ENCODE data around the gene TIRAP. TPM values are rescaled to one million over a fixed set of nuclear protein-coding genes. Genes with fewer than 3 reads are reported as not detected.

The TIRAP gene
- total and polyA plus RNA-seq, 2 donors (not counting 1 experiment from before 2014, with no cell fraction given), result 4.8 to 5.4 TPM

DNA sequence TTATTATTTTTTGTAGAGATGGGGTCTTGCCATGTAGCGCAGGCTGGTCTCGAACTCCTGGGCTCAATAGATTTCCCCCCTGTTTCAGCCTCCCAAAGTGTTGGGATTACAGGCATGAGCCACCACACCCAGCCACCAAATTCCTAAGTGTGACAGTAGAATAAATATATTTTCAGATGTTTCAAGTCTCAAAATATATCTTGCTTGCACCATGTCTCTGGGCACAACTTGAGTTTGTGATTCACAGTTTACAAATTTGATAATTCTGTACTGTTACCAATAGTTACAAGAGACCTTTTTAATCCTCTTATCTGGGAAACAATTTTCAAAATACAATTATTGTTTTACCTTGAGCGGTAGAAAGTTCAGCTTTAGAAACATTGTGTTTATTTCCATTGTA, 40.1 kb downstream of the TIRAP start:
- Histone ChIP-seq H3K27me3 (ENCODE audit: control insufficient read depth, insufficient read depth, low read length) (no peaks in the 10 kb centered on the region), H3K27ac (ENCODE audit: insufficient read depth, low read length) (no peak overlapping the region), H4K20me1 (ENCODE audit: control insufficient read depth, extremely low read depth, insufficient read depth, low read length) (no peaks in the 10 kb centered on the region), H3K4me3 (replicated peaks in 1 of 4; ENCODE audit: control extremely low read depth in 1 of 4, insufficient read depth in 1 of 4, low read depth in 3 of 4, low read length in 4 of 4) (no peak overlapping the region), H3K4me1 (ENCODE audit: control insufficient read depth, extremely low read depth, insufficient read depth, low read length) (peaks cover 15% of the 10 kb centered on the region), H3K4me2 (ENCODE audit: extremely low read depth, insufficient read depth, low read length) (no peak overlapping the region), H3K79me2 (ENCODE audit: control insufficient read depth, insufficient read depth, low read length) (no peaks in the 10 kb centered on the region), H2AFZ (ENCODE audit: low read length) (no peak overlapping the region), H3K36me3 (ENCODE audit: control insufficient read depth, insufficient read depth, low read length) (no peaks in the 10 kb centered on the region), H3K9ac (ENCODE audit: insufficient read depth, low read length) (no peak overlapping the region), H3K9me3 (ENCODE audit: control insufficient read depth, insufficient read depth, low read depth, low read length) (no peaks in the 10 kb centered on the region)
- DNase-seq (ENCODE audit: low read depth in 2 of 2), result no peak
- TF ChIP-seq, protein P1, sequence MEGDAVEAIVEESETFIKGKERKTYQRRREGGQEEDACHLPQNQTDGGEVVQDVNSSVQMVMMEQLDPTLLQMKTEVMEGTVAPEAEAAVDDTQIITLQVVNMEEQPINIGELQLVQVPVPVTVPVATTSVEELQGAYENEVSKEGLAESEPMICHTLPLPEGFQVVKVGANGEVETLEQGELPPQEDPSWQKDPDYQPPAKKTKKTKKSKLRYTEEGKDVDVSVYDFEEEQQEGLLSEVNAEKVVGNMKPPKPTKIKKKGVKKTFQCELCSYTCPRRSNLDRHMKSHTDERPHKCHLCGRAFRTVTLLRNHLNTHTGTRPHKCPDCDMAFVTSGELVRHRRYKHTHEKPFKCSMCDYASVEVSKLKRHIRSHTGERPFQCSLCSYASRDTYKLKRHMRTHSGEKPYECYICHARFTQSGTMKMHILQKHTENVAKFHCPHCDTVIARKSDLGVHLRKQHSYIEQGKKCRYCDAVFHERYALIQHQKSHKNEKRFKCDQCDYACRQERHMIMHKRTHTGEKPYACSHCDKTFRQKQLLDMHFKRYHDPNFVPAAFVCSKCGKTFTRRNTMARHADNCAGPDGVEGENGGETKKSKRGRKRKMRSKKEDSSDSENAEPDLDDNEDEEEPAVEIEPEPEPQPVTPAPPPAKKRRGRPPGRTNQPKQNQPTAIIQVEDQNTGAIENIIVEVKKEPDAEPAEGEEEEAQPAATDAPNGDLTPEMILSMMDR (conservative IDR thresholded peaks at IDR 0.05 in 1 of 2, IDR thresholded peaks at IDR 0.05 in 1 of 2; ENCODE audit: low read depth in 1 of 2, low read length in 2 of 2), result no peak
- no peak for TF ChIP-seq EZH2 (IDR thresholded peaks at IDR 0.05; ENCODE audit: low read length, missing control alignments)

DNA sequence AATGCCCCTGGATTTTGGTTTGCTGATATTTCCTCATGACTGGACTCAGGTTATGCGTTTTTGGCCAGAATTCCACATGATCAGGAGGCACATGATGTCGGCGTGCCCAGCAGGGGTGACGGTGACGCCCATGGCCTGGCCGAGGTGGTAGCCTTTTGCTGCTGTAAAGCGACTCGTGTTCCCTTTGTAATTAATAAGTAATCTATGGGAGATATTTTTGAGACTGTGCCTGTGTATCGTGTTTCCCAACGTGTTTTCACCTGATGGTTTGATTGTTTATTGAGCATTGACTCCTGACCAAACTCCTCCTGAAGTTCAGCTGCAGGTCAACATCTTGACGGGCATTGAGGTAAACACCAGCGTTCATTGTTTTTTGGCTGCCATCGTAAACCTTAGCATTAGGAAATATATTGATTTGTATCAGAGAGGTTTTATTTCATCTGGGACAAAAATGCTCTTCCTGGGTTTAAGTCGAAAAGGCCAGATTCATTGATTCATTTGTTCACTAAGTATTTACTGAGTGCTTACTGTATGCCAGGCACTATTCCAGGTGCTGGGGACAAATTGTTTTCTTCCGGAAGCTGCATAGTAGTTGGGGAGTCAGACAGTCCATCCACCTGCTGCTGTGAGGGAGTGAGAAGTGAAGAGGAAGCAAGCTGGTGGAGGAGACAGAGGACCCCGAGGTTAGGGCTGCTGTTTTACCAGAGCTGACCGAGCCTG, 44.5 kb downstream of the TIRAP start:
- Histone ChIP-seq H3K4me3 (replicated peaks in 1 of 4; ENCODE audit: control extremely low read depth in 1 of 4, insufficient read depth in 1 of 4, low read depth in 3 of 4, low read length in 4 of 4) (no peak overlapping the region), H2AFZ (ENCODE audit: low read length) (no peak overlapping the region), H3K27me3 (ENCODE audit: control insufficient read depth, insufficient read depth, low read length) (no peaks in the 10 kb centered on the region), H3K4me1 (ENCODE audit: control insufficient read depth, extremely low read depth, insufficient read depth, low read length) (peaks cover 8% of the 10 kb centered on the region), H3K9me3 (ENCODE audit: control insufficient read depth, insufficient read depth, low read depth, low read length) (no peaks in the 10 kb centered on the region), H3K9ac (ENCODE audit: insufficient read depth, low read length) (no peak overlapping the region), H3K79me2 (ENCODE audit: control insufficient read depth, insufficient read depth, low read length) (no peaks in the 10 kb centered on the region), H3K27ac (ENCODE audit: insufficient read depth, low read length) (no peak overlapping the region), H3K36me3 (ENCODE audit: control insufficient read depth, insufficient read depth, low read length) (no peaks in the 10 kb centered on the region), H4K20me1 (ENCODE audit: control insufficient read depth, extremely low read depth, insufficient read depth, low read length) (no peaks in the 10 kb centered on the region), H3K4me2 (ENCODE audit: extremely low read depth, insufficient read depth, low read length) (no peak overlapping the region)
- DNase-seq (ENCODE audit: low read depth in 2 of 2), result no peak
- TF ChIP-seq EZH2 (IDR thresholded peaks at IDR 0.05; ENCODE audit: low read length, missing control alignments), result no peak
- TF ChIP-seq, protein P1 (conservative IDR thresholded peaks at IDR 0.05 in 1 of 2, IDR thresholded peaks at IDR 0.05 in 1 of 2; ENCODE audit: low read depth in 1 of 2, low read length in 2 of 2), result no peak

DNA sequence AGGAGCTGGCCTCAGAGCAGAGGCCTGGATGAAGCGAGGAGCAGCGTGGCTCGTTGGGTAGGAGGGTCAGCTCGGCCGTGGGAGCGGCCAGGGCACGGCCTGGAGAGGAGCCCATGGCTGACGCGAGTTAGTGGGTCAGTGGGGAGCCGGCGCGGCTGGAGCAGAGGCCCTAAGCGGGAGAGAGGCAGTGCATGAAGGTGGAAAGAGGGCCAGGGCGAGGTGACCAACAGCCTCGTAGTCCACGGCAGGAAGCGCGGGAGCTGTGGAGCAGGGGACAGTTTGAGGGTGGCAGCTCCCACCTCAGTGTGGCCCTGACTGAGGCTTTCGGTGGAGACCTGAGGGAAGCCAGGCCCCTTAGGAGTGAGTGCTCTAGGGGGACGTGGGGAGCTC, 45.1 kb downstream of the TIRAP start:
- DNase-seq (ENCODE audit: low read depth in 2 of 2), result no peak
- no peaks in the 10 kb centered on the region for H3K79me2 ChIP-seq (ENCODE audit: control insufficient read depth, insufficient read depth, low read length)
- peaks cover 10% of the 10 kb centered on the region for H3K4me1 ChIP-seq (ENCODE audit: control insufficient read depth, extremely low read depth, insufficient read depth, low read length)
- H3K27me3 ChIP-seq (ENCODE audit: control insufficient read depth, insufficient read depth, low read length), result no peaks in the 10 kb centered on the region
- TF ChIP-seq, protein P1 (conservative IDR thresholded peaks at IDR 0.05 in 1 of 2, IDR thresholded peaks at IDR 0.05 in 1 of 2; ENCODE audit: low read depth in 1 of 2, low read length in 2 of 2), result no peak
- no peaks in the 10 kb centered on the region for H3K36me3 ChIP-seq (ENCODE audit: control insufficient read depth, insufficient read depth, low read length)
- H4K20me1 ChIP-seq (ENCODE audit: control insufficient read depth, extremely low read depth, insufficient read depth, low read length), result no peaks in the 10 kb centered on the region
- no peak overlapping the region for H3K9ac ChIP-seq (ENCODE audit: insufficient read depth, low read length)
- no peak overlapping the region for H2AFZ ChIP-seq (ENCODE audit: low read length)
- H3K9me3 ChIP-seq (ENCODE audit: control insufficient read depth, insufficient read depth, low read depth, low read length), result no peaks in the 10 kb centered on the region
- H3K27ac ChIP-seq (ENCODE audit: insufficient read depth, low read length), result no peak overlapping the region
- no peak overlapping the region for H3K4me3 ChIP-seq (replicated peaks in 1 of 4; ENCODE audit: control extremely low read depth in 1 of 4, insufficient read depth in 1 of 4, low read depth in 3 of 4, low read length in 4 of 4)
- H3K4me2 ChIP-seq (ENCODE audit: extremely low read depth, insufficient read depth, low read length), result no peak overlapping the region

Measured in fibroblast of lung (primary cell).